ENCODE data around the gene ZNF519. TPM values are rescaled to one million over a fixed set of nuclear protein-coding genes. Genes with fewer than 3 reads are reported as not detected.

The ZNF519 gene
- total and polyA plus RNA-seq, 2 donors from 2014 or later: 1.0 to 6.6 TPM

GRCh38 chr18:14098428-14098827, 33.8 kb downstream of the ZNF519 start:
- intact Hi-C loops (cut with DNase I): loop anchor here (10.0 kb wide), 1 partner anchor 64 kb away; no protein-coding TSS in a partner anchor
- Histone ChIP-seq H3K36me3 (ENCODE audit: control insufficient read depth in 2 of 3, insufficient read depth in 3 of 3, low read length in 3 of 3) (no peaks in the 10 kb centered on the region), H3K4me3 (ENCODE audit: low read length in 3 of 3) (no peak overlapping the region), H3K27ac (ENCODE audit: low read depth in 2 of 2, low read length in 2 of 2) (no peak overlapping the region), H3K9me3 (ENCODE audit: control insufficient read depth in 2 of 3, insufficient read depth in 1 of 3, low read length in 3 of 3) (no peaks in the 10 kb centered on the region), H3K27me3 (ENCODE audit: control insufficient read depth, insufficient read depth, low read length) (no peaks in the 10 kb centered on the region), H3K4me1 (ENCODE audit: control insufficient read depth in 2 of 3, insufficient read depth in 2 of 3, low read depth in 1 of 3, low read length in 3 of 3) (no peaks in the 10 kb centered on the region), H3K9ac (ENCODE audit: low read length in 3 of 3) (no peak overlapping the region)
- no peak for TF ChIP-seq CTCF (IDR thresholded peaks at IDR 0.05; ENCODE audit: borderline replicate concordance, extremely low read depth, insufficient read depth)
- no peak for DNase-seq
- no peak for FAIRE-seq

- no peaks in the 10 kb centered on the region for H3K4me1 ChIP-seq (ENCODE audit: control insufficient read depth in 2 of 3, insufficient read depth in 2 of 3, low read depth in 1 of 3, low read length in 3 of 3)
- intact Hi-C loops (cut with DNase I): loop anchor here (10.0 kb wide), 1 partner anchor 63 kb away; no protein-coding TSS in a partner anchor
- DNase-seq: no peak
- no peak overlapping the region for H3K4me3 ChIP-seq (ENCODE audit: low read length in 3 of 3)
- TF ChIP-seq CTCF (IDR thresholded peaks at IDR 0.05; ENCODE audit: borderline replicate concordance, extremely low read depth, insufficient read depth): no peak
- FAIRE-seq: no peak
- H3K9ac ChIP-seq (ENCODE audit: low read length in 3 of 3): no peak overlapping the region
- no peaks in the 10 kb centered on the region for H3K27me3 ChIP-seq (ENCODE audit: control insufficient read depth, insufficient read depth, low read length)
- no peaks in the 10 kb centered on the region for H3K9me3 ChIP-seq (ENCODE audit: control insufficient read depth in 2 of 3, insufficient read depth in 1 of 3, low read length in 3 of 3)
- no peaks in the 10 kb centered on the region for H3K36me3 ChIP-seq (ENCODE audit: control insufficient read depth in 2 of 3, insufficient read depth in 3 of 3, low read length in 3 of 3)
- no peak overlapping the region for H3K27ac ChIP-seq (ENCODE audit: low read depth in 2 of 2, low read length in 2 of 2)
Observed at GRCh38 chr18:14097761-14098160, 34.5 kb downstream of the ZNF519 start.

DNA sequence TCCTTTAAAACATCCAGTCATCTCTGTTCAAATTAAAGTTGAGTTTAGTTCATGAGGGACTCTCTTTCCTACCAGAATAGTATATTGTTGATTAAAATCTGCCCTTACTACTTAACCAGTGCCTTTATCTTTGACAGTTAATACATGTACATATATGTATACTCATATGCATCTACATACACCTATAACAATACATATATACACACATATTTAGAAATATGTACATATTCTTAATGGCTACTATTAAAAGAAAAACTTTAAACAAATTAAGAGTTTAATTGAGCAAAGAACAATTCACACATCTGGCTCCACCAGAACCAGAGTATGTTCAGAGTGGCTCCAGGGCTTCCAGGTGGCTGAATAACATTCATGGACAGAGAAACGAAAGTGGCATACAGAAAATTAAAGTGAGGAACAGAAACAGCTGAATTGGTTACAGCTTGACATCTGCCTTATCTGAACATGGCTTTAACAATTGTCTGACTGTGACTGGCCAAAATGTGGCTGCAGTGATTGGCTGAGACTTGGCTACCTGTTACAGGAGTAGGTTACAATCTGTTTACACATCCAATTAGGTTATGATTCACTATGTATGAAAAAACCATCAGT, 38.8 kb downstream of the ZNF519 start:
- intact Hi-C loops (cut with DNase I): loop anchor here (10.0 kb wide), 1 partner anchor 59 kb away; no protein-coding TSS in a partner anchor
- DNase-seq (no peak), FAIRE-seq (no peak)
- Histone ChIP-seq H3K36me3 (ENCODE audit: control insufficient read depth in 2 of 3, insufficient read depth in 3 of 3, low read length in 3 of 3) (no peaks in the 10 kb centered on the region), H3K9ac (ENCODE audit: low read length in 3 of 3) (no peak overlapping the region), H3K4me3 (ENCODE audit: low read length in 3 of 3) (no peak overlapping the region), H3K27ac (ENCODE audit: low read depth in 2 of 2, low read length in 2 of 2) (no peak overlapping the region), H3K27me3 (ENCODE audit: control insufficient read depth, insufficient read depth, low read length) (no peaks in the 10 kb centered on the region), H3K4me1 (ENCODE audit: control insufficient read depth in 2 of 3, insufficient read depth in 2 of 3, low read depth in 1 of 3, low read length in 3 of 3) (no peaks in the 10 kb centered on the region), H3K9me3 (ENCODE audit: control insufficient read depth in 2 of 3, insufficient read depth in 1 of 3, low read length in 3 of 3) (no peaks in the 10 kb centered on the region)
- no peak for TF ChIP-seq CTCF (IDR thresholded peaks at IDR 0.05; ENCODE audit: borderline replicate concordance, extremely low read depth, insufficient read depth)

Measured in kidney (tissue), 14 donors.